ENCODE results near the gene FBXO7. TPM values are rescaled to one million over a fixed set of nuclear protein-coding genes. Genes with fewer than 3 reads are reported as not detected.

Gene FBXO7
- total and polyA plus RNA-seq, 2 experiments from 2014 or later, result 82.7 to 94.2 TPM

DNA sequence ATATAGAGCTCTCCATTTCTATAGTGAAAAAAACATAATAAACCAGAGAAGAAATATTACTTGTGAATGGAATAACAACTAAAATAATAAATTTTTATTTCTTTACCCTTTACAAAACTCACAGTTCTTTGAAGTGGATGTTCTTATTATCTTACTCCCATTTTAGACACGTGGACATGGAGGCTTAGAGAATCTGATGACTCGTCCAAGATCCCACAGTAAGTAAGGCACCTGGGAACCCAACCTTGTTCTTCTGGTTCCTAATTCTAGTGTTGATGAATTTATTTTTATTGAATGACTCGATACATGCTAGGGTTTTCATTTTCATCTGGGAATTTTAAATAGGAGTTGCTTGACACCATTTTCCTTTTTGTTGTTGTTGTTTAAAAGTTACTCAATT lies 12.2 kb upstream of the FBXO7 start:
- Histone ChIP-seq H3K9me3 (ENCODE audit: low read depth) (no peaks in the 10 kb centered on the region), H3K36me3 (replicated peaks; ENCODE audit: insufficient read depth, low read depth) (no peaks in the 10 kb centered on the region), H3K4me3 (no peak overlapping the region), H3K4me2 (no peak overlapping the region), H3K27ac (no peak overlapping the region), H2AFZ (no peak overlapping the region), H3K9me2 (replicated peaks; ENCODE audit: insufficient read depth) (no peaks in the 10 kb centered on the region), H4K20me1 (ENCODE audit: insufficient read depth, poor library complexity, severe bottlenecking) (no peaks in the 10 kb centered on the region), H3K4me1 (ENCODE audit: insufficient read depth) (no peaks in the 10 kb centered on the region), H3K27me3 (peaks cover 26% of the 10 kb centered on the region), H3K79me2 (no peaks in the 10 kb centered on the region)
- no peak for TF ChIP-seq EZH2phosphoT487 (IDR thresholded peaks at IDR 0.05; ENCODE audit: low read depth, severe bottlenecking, unreplicated experiment)
- TF ChIP-seq EZH2 (IDR thresholded peaks at IDR 0.05; ENCODE audit: borderline replicate concordance), result no peak
- TF ChIP-seq, protein P1, sequence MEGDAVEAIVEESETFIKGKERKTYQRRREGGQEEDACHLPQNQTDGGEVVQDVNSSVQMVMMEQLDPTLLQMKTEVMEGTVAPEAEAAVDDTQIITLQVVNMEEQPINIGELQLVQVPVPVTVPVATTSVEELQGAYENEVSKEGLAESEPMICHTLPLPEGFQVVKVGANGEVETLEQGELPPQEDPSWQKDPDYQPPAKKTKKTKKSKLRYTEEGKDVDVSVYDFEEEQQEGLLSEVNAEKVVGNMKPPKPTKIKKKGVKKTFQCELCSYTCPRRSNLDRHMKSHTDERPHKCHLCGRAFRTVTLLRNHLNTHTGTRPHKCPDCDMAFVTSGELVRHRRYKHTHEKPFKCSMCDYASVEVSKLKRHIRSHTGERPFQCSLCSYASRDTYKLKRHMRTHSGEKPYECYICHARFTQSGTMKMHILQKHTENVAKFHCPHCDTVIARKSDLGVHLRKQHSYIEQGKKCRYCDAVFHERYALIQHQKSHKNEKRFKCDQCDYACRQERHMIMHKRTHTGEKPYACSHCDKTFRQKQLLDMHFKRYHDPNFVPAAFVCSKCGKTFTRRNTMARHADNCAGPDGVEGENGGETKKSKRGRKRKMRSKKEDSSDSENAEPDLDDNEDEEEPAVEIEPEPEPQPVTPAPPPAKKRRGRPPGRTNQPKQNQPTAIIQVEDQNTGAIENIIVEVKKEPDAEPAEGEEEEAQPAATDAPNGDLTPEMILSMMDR (IDR thresholded peaks at IDR 0.05; ENCODE audit: poor library complexity), result no peak
- DNase-seq (ENCODE audit: low spot score), result no peak
- 64% methylated on average over 3 of the region's 3 CpGs for WGBS (ENCODE audit: low lambda C conversion rate, missing lambda C conversion rate)

DNA sequence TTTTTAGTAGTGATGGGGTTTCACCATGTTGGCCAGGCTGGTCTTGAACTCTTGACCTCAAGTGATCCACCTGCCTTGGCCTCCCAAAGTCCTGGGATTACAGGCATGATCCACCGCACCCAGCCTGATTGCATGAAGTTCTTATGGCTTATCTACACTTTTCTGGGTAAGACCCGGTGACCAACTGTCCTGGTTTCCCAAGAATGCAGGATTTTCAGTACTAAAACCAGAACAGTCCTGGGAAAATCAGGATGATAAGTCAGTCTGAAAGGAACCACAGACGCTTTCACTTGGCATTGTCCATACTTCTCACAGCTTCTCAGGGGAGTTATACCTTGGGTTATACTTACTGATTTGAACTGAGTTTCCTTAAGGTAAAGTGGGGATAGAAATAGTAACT lies 8.9 kb upstream of the FBXO7 start:
- TF ChIP-seq EZH2 (IDR thresholded peaks at IDR 0.05; ENCODE audit: borderline replicate concordance) (no peak), EZH2phosphoT487 (IDR thresholded peaks at IDR 0.05; ENCODE audit: low read depth, severe bottlenecking, unreplicated experiment) (no peak)
- TF ChIP-seq, protein P1 (IDR thresholded peaks at IDR 0.05; ENCODE audit: poor library complexity), result no peak
- no peaks in the 10 kb centered on the region for H4K20me1 ChIP-seq (ENCODE audit: insufficient read depth, poor library complexity, severe bottlenecking)
- no peaks in the 10 kb centered on the region for H3K36me3 ChIP-seq (replicated peaks; ENCODE audit: insufficient read depth, low read depth)
- 75% methylated on average over 3 of the region's 3 CpGs for WGBS (ENCODE audit: low lambda C conversion rate, missing lambda C conversion rate)
- H3K4me2 ChIP-seq, result no peak overlapping the region
- no peaks in the 10 kb centered on the region for H3K9me3 ChIP-seq (ENCODE audit: low read depth)
- no peak overlapping the region for H2AFZ ChIP-seq
- no peaks in the 10 kb centered on the region for H3K4me1 ChIP-seq (ENCODE audit: insufficient read depth)
- no peaks in the 10 kb centered on the region for H3K79me2 ChIP-seq
- no peaks in the 10 kb centered on the region for H3K9me2 ChIP-seq (replicated peaks; ENCODE audit: insufficient read depth)
- DNase-seq (ENCODE audit: low spot score), result no peak
- H3K4me3 ChIP-seq, result no peak overlapping the region
- H3K27me3 ChIP-seq, result peaks cover 23% of the 10 kb centered on the region
- H3K27ac ChIP-seq, result no peak overlapping the region

DNA sequence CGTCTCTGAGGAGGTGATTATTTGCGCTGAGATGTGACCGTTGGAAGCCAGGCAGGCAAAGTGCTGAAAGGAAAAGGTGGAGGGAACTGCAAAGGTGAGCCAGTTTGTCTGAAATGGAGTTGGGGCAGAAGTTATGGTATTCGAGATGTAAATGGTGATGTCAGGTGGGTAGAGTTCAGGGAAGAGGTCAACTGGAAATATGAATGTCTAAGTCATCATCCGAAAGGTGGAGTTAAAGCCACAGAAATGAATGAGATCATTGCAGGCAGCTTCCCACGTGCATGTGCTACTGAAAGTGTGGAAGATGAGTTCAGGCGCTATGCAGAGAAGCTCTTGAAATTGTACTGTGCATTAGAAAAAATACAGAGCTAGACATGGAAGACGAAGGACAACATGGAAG lies 8.1 kb upstream of the FBXO7 start:
- Histone ChIP-seq H3K9me3 (ENCODE audit: low read depth) (no peaks in the 10 kb centered on the region), H3K4me1 (ENCODE audit: insufficient read depth) (no peaks in the 10 kb centered on the region), H3K27me3 (peaks cover 22% of the 10 kb centered on the region), H4K20me1 (ENCODE audit: insufficient read depth, poor library complexity, severe bottlenecking) (no peaks in the 10 kb centered on the region), H3K36me3 (replicated peaks; ENCODE audit: insufficient read depth, low read depth) (no peaks in the 10 kb centered on the region), H2AFZ (no peak overlapping the region), H3K4me3 (no peak overlapping the region), H3K27ac (no peak overlapping the region), H3K79me2 (no peaks in the 10 kb centered on the region), H3K9me2 (replicated peaks; ENCODE audit: insufficient read depth) (no peaks in the 10 kb centered on the region), H3K4me2 (no peak overlapping the region)
- 79% methylated on average over 8 of the region's 8 CpGs for whole genome bisulfite sequencing (ENCODE audit: low lambda C conversion rate, missing lambda C conversion rate)
- DNase-seq (ENCODE audit: low spot score), result no peak
- TF ChIP-seq EZH2phosphoT487 (IDR thresholded peaks at IDR 0.05; ENCODE audit: low read depth, severe bottlenecking, unreplicated experiment), result no peak

DNA sequence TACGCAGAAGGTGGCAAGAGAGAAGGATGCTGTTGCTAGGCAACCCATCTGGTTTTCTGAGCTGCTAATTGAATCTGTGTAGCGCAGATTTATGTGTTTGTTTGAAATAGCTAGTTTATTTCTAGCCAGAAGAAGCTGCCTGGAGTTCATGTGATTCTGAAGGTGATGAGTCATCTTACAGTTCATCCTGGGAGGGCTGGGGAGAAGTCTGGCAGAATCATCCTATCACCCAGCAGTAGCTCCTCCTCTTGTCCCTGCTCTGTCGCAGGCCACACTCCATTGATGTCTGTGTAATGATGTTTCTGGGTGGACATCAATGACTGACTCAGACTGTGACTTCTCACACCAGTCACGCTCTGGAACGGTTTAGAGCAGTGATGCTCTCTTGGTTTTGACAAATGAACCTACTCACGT lies 4.8 kb upstream of the FBXO7 start:
- H3K36me3 ChIP-seq (replicated peaks; ENCODE audit: insufficient read depth, low read depth), result no peaks in the 10 kb centered on the region
- no peak overlapping the region for H3K27ac ChIP-seq
- H3K79me2 ChIP-seq, result no peaks in the 10 kb centered on the region
- peaks cover 4% of the 10 kb centered on the region for H3K4me1 ChIP-seq (ENCODE audit: insufficient read depth)
- no peaks in the 10 kb centered on the region for H3K9me3 ChIP-seq (ENCODE audit: low read depth)
- no peak overlapping the region for H3K4me3 ChIP-seq
- H3K4me2 ChIP-seq, result no peak overlapping the region
- H3K9me2 ChIP-seq (replicated peaks; ENCODE audit: insufficient read depth), result no peaks in the 10 kb centered on the region
- no peaks in the 10 kb centered on the region for H4K20me1 ChIP-seq (ENCODE audit: insufficient read depth, poor library complexity, severe bottlenecking)
- peak; percentile 55 for DNase-seq (ENCODE audit: low spot score)
- WGBS (ENCODE audit: low lambda C conversion rate, missing lambda C conversion rate), result 42% methylated on average over 6 of the region's 6 CpGs
- H3K27me3 ChIP-seq, result peaks cover 4% of the 10 kb centered on the region
- H2AFZ ChIP-seq, result no peak overlapping the region
- TF ChIP-seq EZH2 (IDR thresholded peaks at IDR 0.05; ENCODE audit: borderline replicate concordance) (no peak), EZH2phosphoT487 (IDR thresholded peaks at IDR 0.05; ENCODE audit: low read depth, severe bottlenecking, unreplicated experiment) (no peak)
- TF ChIP-seq, protein P1 (IDR thresholded peaks at IDR 0.05; ENCODE audit: poor library complexity), result no peak

Measured in hepatocyte (in vitro differentiated cells).